HG02623 (cell line): ENCODE data around the gene TEAD1.

Experiments used
- ATAC-seq: cut with Tn5 transposase; IDR thresholded peaks from one replicate; pipeline ENCODE4 v1.9.1; 2021; ENCODE audit warnings: moderate library complexity; ENCODE audit not compliant: unreplicated experiment

Gene TEAD1

DNA sequence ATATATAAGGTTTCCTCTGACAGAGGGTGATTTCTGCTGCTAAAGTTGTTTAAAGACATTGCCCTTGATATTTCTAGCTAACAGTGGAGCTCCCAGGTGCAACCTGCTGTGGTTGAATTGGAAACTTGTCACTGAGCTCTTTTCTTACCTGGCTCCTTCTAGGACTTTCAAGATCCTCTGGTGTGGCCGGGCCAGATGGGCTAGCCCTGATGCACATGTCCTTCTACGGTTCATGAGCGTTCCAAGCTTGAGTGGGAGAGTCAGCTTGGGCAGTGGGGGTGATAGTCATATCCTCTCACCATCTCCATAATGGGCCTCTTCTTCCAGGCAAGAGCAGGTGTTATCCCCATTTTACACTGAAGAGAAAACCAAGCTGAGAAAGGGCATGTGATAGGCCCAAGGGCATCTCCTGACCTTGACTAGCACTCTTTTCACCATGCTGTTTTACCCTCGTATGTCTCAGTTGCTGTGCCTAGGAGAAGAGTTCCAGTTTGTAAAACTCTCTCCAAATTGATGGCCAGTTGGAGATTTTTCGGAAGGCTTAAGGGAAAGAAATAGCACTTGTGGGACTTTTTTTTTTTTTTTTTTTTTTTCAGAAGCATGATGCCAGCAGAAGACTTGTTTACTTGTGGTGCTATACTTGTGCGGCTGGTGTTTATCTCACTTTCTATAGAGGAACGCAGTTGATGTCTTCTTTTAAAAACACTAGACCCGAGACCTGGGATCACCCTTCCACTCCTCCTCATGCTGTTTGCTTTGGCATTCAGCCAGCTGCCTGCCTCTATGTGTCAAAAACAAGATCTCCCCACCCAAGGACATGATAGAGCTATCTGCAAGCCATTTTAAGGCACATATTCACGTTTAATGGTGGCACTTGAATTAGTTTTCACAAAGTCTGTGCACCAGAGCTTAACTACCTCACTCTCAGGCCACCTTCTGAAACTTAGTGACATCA is 32.6 kb downstream of the TEAD1 start:
- no peak for ATAC-seq

- no peak for ATAC-seq
Observed at GRCh38 chr11:12707500-12707880, 33.3 kb downstream of the TEAD1 start.

GRCh38 chr11:12711496-12711895 is 37.3 kb downstream of the TEAD1 start:
- no peak for ATAC-seq

GRCh38 chr11:12712132-12712531 is 37.9 kb downstream of the TEAD1 start:
- ATAC-seq, result no peak

DNA sequence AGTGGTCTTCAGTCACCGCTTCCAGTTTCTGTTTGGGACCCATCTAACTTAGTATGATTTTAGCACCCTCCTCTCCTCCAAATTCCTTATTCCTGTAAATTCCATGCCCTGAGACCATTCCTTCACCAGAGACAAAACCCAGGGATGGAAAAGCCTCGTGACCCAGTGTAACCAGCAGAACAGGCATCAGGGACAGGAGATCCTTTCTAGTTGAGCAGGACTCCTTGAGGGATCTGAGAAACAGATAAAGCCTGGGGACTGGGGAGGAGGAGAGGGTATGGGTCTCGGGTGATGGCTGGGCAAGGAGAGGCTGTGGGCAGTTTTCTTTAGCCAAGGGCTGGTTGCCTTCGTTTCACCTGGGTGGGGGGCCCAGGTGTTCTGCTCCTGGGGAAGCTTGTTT is 40.9 kb downstream of the TEAD1 start:
- ATAC-seq, result no peak

DNA sequence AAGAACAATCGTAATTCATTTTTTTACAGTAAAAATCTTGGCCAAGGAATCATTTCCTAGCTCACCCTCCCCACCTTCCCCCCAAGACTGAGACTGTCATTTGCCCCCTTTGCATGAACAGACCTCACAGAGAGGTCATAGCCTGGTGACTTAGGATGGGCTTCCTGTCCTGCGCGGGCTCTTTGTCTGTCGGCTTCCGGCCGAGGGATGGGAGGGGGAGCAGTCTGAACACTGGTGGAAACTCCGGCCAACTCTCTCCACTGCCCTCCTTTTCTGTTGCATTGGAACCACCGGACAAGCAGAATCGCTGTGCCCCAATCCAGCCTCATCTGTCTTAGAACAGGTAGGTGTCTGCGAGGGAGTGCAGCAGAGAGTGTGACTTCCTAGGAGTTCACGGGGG is 41.7 kb downstream of the TEAD1 start:
- no peak for ATAC-seq

DNA sequence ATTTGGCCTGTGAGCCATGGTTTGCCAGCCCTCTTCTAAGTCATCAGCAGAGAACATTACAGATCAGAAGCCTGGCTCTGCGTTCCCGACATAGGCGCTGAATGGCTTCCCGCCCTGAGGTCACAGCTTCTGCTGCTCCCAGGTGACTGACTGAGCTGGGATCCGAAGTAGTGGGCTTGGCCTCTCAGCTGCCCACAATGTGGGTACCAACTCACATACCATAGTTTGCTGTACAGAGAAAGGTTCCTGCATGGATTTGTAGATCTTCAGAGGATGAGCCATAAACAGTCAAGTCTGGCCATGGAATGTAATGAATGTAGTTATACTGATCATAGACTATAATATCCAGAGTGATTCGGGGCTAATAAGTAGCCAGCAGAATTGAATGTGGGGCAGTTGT is 42.6 kb downstream of the TEAD1 start:
- no peak for ATAC-seq

- peak; percentile 82 for ATAC-seq
Observed at GRCh38 chr11:12717851-12718291, 43.6 kb downstream of the TEAD1 start.

GRCh38 chr11:12719221-12719620 is 45.0 kb downstream of the TEAD1 start:
- no peak for ATAC-seq

GRCh38 chr11:12721816-12722604 is 47.8 kb downstream of the TEAD1 start:
- ATAC-seq, result no peak

DNA sequence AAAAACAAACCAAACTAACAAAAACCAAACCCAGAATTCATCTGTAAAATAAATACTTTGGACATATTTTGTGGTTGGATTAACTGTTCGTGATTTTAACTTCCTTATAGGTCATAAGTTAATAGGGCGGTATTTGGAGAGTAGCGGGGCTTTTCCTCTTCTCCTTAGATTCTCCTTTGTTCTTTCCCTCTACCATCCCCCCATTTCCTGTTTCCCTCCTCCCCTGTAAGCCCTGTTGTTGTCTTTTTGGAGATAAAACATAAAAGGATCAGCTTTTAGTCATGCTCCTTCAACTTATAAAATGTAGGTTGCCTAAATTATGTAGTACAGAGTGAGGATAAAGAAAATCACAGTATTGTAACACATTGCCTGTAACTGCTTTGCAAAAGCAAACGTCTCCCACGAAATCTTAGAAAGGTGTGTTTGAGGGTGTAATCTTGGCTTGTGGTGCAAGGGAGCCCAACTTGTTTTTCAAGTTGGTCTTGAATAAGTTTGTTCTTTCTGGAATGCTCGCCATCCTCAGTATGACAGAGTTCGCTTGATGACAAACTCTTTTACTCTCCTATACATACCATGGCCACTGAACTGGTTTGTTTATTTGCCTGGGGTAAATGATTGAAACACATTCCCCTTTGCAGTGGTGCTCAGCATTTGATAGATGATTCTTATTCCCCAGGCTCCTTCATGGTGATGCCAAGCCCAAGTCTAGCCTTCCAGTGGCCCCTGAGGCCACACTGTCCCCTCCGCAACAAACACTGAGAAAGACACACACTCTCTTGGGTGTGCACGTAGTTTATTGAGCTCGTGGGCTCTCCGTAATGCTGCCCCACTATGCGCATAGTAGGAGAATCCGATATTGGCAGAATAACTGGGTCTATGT is 49.4 kb downstream of the TEAD1 start:
- no peak for ATAC-seq

- no peak for ATAC-seq
Observed at GRCh38 chr11:12724301-12725054, 50.3 kb downstream of the TEAD1 start.

DNA sequence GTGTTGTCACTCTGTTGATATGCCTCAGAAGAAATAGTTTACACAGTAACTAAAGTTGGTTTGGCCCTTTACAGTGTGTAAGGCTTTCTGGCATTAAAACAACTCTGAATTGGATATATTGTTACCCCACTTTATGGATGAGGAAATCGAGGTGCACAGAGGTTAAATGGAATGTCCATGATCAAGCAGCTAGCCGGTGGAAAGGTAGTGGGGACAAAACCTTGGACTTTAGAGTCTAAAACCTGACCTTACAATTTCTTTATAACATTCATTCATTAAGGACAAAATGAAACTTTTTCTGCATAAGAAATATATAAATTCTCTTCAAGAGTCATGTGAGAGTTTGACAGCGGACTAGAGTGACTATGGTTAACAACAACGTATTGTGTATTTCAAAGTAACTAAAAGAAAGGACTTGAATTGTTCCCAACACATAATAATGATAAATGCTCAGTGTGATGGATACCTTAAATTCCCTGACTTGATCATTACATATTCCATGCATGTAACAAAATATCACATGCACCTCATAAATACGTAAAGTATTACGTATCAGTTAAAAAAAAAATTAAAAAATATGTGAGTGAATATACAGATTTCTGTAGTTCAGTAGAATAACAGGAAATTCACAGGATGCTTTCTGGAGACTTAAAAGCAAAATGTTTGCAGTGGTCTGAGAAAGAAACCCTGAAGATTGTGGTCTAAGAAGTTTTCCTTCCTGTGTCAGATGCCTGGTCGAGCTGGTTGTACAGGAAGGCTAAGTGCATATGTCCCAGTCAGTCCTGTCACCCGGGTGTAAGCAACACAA is 51.0 kb downstream of the TEAD1 start:
- no peak for ATAC-seq

GRCh38 chr11:12725863-12726682 is 51.9 kb downstream of the TEAD1 start:
- ATAC-seq, result no peak

GRCh38 chr11:12727563-12728211 is 53.5 kb downstream of the TEAD1 start:
- ATAC-seq, result no peak

DNA sequence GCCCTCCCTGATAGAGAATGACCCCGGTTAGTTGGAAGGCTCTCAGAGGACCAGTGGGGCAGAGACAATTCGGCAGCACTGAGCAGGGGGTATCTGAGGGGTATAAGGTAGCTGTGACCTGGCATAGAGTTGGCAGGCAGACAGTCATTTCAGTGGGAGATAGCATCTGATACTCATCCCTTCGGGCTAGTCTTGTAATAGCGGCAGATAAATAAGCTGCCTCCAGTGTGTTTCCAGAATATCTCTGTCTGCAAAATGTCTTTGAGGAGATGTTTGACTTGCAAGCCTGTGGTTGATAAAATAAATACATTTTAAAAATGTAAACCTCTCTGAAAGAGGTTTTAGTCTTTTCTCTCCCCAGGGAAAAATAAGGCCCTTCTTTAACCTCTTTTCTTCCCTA is 54.2 kb downstream of the TEAD1 start:
- ATAC-seq, result no peak

- no peak for ATAC-seq
Observed at GRCh38 chr11:12729941-12730340, 55.7 kb downstream of the TEAD1 start.

DNA sequence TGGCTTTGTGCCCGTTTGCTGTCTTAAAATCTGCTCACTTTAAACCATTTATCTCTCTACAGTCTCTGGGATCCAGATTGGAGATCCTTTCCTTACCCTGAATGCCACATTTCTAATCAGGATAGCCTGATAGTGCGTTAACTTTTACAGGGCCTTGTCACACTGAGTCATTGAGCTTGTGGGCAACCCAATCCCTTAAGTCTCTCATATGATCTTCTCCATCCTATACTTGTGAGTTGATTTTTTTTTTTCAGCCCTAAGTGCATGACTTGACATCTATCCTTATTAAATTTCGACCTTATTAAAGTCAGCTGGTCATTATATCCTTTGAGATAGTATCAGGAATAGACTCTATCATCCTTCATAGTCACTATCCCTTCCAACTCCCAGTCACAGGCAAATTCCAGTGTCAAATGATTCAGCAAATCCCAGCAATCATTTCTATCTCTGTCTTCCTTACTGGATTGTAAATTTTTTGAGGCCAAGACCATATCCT is 57.7 kb downstream of the TEAD1 start:
- ATAC-seq, result no peak
